GM12874 (cell line): ENCODE results near the gene SRSF6.

Experiments
- TF ChIP-seq, protein P1 (sequence below): IDR thresholded peaks from 2 replicates; pipeline ENCODE4 v1.5.1; 2011; ENCODE audit warnings: low read depth, mild to moderate bottlenecking, control low read depth, low read length, moderate library complexity; ENCODE audit not compliant: insufficient read depth

The SRSF6 gene

GRCh38 chr20:43456809-43457639 is 672 bp upstream of the SRSF6 start:
- TF ChIP-seq, protein P1, sequence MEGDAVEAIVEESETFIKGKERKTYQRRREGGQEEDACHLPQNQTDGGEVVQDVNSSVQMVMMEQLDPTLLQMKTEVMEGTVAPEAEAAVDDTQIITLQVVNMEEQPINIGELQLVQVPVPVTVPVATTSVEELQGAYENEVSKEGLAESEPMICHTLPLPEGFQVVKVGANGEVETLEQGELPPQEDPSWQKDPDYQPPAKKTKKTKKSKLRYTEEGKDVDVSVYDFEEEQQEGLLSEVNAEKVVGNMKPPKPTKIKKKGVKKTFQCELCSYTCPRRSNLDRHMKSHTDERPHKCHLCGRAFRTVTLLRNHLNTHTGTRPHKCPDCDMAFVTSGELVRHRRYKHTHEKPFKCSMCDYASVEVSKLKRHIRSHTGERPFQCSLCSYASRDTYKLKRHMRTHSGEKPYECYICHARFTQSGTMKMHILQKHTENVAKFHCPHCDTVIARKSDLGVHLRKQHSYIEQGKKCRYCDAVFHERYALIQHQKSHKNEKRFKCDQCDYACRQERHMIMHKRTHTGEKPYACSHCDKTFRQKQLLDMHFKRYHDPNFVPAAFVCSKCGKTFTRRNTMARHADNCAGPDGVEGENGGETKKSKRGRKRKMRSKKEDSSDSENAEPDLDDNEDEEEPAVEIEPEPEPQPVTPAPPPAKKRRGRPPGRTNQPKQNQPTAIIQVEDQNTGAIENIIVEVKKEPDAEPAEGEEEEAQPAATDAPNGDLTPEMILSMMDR: no peak

DNA sequence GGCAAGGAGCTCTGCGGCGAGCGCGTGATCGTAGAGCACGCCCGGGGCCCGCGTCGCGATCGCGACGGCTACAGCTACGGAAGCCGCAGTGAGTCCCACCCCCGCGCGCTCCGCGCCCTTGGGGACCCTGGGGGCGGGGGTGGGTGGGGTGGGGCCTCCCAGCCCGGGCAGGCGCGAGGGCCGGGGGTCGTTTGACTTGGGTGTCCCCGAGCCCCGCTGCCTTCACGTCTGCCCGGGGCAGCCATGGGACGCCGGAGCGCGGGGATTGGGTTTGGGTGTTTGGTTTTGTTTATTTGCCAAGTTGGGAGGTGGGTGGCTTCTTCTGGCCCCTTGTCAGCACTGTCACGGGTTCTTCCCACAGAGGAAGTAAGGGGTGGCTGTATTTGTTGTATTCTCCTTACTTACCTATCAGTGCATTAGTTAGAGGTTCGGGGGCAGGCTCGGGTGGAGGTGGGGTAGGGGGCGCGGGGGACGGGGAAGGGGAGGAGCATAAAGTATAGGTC is 777 bp downstream of the SRSF6 start:
- TF ChIP-seq, protein P1: no peak

DNA sequence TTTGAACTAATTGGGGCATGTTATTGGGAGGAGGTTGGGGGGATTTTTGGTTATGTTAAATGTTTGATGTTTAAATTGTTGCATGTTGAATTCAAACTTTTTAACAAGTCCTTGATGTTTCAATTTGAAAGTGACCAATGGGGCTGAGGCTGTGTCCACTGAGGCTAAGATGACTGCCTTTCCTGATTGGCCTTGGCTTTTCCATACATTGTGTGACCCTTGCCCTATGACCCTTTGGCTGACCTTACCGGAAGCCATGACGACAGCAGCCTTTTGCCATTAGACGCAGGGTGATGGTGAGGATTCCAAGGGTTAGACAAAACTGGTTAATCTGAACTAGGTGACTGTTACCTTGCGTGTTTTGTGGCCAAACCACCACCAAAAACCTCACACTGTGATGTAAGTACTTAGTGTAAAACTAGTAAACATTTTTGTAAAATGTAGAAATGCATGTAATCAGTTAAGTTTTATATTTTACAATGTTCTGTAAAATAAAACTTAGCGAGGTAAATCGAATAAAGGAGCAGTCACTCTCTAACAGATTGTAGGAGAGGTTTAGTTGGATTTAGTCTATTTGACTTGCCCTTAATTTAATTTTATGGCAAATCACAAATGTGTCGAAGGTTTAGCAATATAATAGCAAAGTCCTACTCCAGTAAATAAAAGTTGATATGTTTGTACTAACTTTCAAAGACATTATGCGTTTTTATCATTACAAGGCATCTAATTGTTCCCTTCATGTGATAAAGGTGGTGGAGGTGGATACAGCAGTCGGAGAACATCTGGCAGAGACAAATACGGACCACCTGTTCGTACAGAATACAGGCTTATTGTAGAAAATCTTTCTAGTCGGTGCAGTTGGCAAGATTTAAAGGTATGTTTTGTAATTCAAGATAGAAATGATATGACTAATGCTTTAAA is 1.6 kb downstream of the SRSF6 start:
- TF ChIP-seq, protein P1: no peak

DNA sequence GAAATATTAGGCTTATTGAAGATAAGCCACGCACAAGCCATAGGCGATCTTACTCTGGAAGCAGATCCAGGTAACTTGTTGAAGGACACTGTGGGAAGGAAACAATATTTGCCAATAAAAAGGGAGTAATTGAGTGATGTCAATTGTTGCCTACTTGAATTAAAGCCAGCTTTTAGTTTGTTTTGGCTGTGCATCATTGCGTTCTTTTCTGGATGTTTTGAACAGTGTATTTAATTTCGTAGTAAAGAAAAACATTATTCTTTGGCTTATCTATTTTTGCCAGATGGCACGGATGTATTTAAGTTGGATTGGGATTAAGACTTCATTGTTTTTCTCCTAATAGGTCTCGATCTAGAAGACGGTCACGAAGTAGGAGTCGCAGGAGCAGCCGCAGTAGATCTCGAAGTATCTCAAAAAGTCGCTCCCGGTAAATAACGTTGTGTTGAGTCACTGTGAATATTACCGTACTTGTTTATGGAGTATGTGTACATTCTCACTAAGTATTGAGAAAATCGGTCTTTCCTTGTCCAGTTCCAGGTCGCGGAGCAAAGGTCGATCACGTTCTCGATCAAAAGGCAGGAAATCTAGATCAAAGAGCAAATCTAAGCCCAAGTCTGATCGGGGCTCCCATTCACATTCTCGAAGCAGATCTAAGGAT is 2.6 kb downstream of the SRSF6 start:
- TF ChIP-seq, protein P1: no peak

GRCh38 chr20:43460830-43461200 is 3.1 kb downstream of the SRSF6 start:
- TF ChIP-seq, protein P1: no peak

DNA sequence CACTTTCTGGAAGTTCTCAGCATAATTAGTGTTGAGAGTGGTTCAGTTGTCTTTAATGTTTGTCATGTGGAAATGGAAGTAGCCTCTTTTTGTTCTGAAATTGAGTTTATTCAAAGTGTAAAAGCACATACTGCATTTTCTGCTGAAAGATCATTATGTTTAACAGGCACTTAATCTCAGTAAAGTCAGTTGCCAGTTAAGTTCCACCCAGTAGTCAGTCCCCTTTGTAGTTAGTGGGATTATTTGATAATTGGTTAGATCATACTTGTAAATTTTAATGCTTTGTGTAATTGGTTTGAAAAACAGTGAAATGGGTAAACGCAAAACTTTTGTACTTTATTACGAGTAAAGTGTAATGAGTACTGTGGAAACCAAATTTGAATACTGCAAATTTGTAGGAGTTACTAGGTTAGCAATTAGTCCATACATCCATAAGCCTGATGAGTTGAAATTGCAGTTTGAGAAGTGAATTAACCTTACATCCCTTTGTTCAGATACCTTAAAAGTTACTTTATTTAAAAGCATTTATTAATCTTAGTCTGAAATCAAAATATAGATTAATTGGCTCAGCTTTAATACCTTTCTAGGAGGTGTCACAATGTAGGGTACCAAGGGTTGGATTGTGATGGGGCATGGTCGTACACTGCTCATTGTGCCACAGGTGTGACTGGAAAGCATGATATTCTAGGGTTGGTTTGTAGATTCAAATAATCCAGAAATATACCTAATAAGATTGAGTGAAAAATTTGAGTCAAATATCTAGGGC is 4.4 kb downstream of the SRSF6 start:
- TF ChIP-seq, protein P1: no peak
